PFSK-1 (cell line): Measurements from ENCODE around the gene CAB39L.

Source experiments
- FOXP2 ChIP-seq: optimal IDR thresholded peaks from 2 replicates; pipeline ENCODE3; 2011; ENCODE audit warnings: borderline replicate concordance, control low read depth, inconsistent platforms; ENCODE audit not compliant: insufficient read depth; ENCODE audit errors: extremely low read length, extremely low read depth
- POLR2AphosphoS5 ChIP-seq: IDR thresholded peaks from 2 replicates; pipeline ENCODE4 v1.6.1; 2012; ENCODE audit warnings: low read depth, mild to moderate bottlenecking, control low read depth, low read length, moderate library complexity
- REST ChIP-seq, 2 experiments: IDR thresholded peaks; 2 replicates each; pipeline versions ENCODE4 v1.6.1 to v1.8.0; 2011 to 2012; ENCODE audit warnings: low read depth in 2 of 2, low read length in 2 of 2, control low read depth in 1 of 2, inconsistent platforms in 1 of 2, mild to moderate bottlenecking in 1 of 2, moderate library complexity in 1 of 2; ENCODE audit not compliant: insufficient read depth in 1 of 2
- SIN3A ChIP-seq: IDR thresholded peaks from 2 replicates; pipeline ENCODE4 v1.6.1; 2012; ENCODE audit warnings: mild to moderate bottlenecking, low read length, moderate library complexity, borderline replicate concordance; ENCODE audit not compliant: insufficient read depth
- TAF1 ChIP-seq: IDR thresholded peaks from 2 replicates; pipeline ENCODE4 v1.6.1; 2012; ENCODE audit warnings: low read length, control low read depth, borderline replicate concordance; ENCODE audit not compliant: insufficient read depth

Gene CAB39L

GRCh38 chr13:49259586-49259985 is 184.3 kb downstream of the CAB39L start:
- TF ChIP-seq FOXP2 (no peak), SIN3A (no peak), POLR2AphosphoS5 (no peak), TAF1 (no peak), REST (IDR thresholded peaks at IDR 0.05; ENCODE audit: insufficient read depth in 1 of 2, low read depth in 2 of 2, low read length in 2 of 2) (no peak)
